H1 (cell line): ENCODE results near the gene PPP2R2D. TPM values are rescaled to one million over a fixed set of nuclear protein-coding genes. Genes with fewer than 3 reads are reported as not detected.
A peak's percentile ranks its signal among the peaks of the same experiment; 100 is the strongest.

ENCODE experiments used
- CTCF ChIA-PET: fragments of 300-600 bp; sonication (Branson Sonifier 250); formaldehyde crosslinking; loops from one replicate; lab custom pipeline; 2021; ENCODE audit not compliant: partially characterized antibody; lab: Charles Lee
- POLR2A ChIA-PET: fragments of 300-600 bp; sonication (Branson Sonifier 250); formaldehyde crosslinking; loops from one replicate; lab custom pipeline; 2021; ENCODE audit warnings: inconsistent platforms; ENCODE audit not compliant: partially characterized antibody; lab: Charles Lee
- DNase-seq, 2 experiments: peaks; one replicate each; pipeline versions ENCODE4 v3.0.0 to v3.0.0-alpha.2; 2010 to 2022; ENCODE audit warnings: low spot score in 2 of 2, low read depth in 1 of 2, mixed read lengths in 1 of 2
- FAIRE-seq: peaks from 2 replicates; lab custom pipeline; 2011; peaks lifted over from hg19 to GRCh38; lab: Jason Lieb, UNC
- H2AFZ ChIP-seq: 2 replicates; pipeline ENCODE4 v1.8.1; 2012; ENCODE audit warnings: low read length, inconsistent platforms
- H2AK5ac ChIP-seq: 2 replicates; pipeline ENCODE4 v1.6.1; 2013; ENCODE audit warnings: low read depth, low read length
- H2BK120ac ChIP-seq: replicated peaks from 2 replicates; pipeline ENCODE3; 2013; ENCODE audit warnings: low read depth, low read length, inconsistent platforms
- H2BK12ac ChIP-seq: 2 replicates; pipeline ENCODE4 v1.6.1; 2013; ENCODE audit warnings: low read depth, low read length
- H2BK15ac ChIP-seq: 2 replicates; pipeline ENCODE4 v1.6.1; 2013; ENCODE audit warnings: low read length
- H2BK20ac ChIP-seq: 2 replicates; pipeline ENCODE4 v1.6.1; 2013; ENCODE audit warnings: low read length
- H2BK5ac ChIP-seq: 2 replicates; pipeline ENCODE4 v1.6.1; 2013; ENCODE audit warnings: low read depth, low read length
- H3K14ac ChIP-seq: 2 replicates; pipeline ENCODE4 v1.6.1; 2013; ENCODE audit warnings: inconsistent platforms; ENCODE audit not compliant: insufficient read length
- H3K18ac ChIP-seq: 2 replicates; pipeline ENCODE4 v1.6.1; 2013; ENCODE audit warnings: low read length; ENCODE audit errors: extremely low read depth
- H3K23ac ChIP-seq: 2 replicates; pipeline ENCODE4 v1.6.1; 2013; ENCODE audit warnings: inconsistent platforms; ENCODE audit not compliant: insufficient read length
- H3K23me2 ChIP-seq: 2 replicates; pipeline ENCODE4 v1.6.1; 2013; ENCODE audit warnings: low read depth, low read length
- H3K27ac ChIP-seq: 2 replicates; pipeline ENCODE4 v1.6.1; 2011; ENCODE audit warnings: low read depth, low read length, inconsistent platforms
- H3K27me3 ChIP-seq, 4 experiments: replicated peaks in 1 of 4; 1 replicate in 1 of 4; 2 replicates in 3 of 4; pipeline versions ENCODE4 v1.6.1 to v1.8.1; 2011 to 2013; ENCODE audit warnings: low read length in 3 of 4, mild to moderate bottlenecking in 3 of 4, inconsistent platforms in 2 of 4, mixed read lengths in 2 of 4, moderate library complexity in 1 of 4; ENCODE audit not compliant: control insufficient read depth in 3 of 4, insufficient read depth in 3 of 4; ENCODE audit errors: extremely low read depth in 1 of 4
- H3K36me3 ChIP-seq, 4 experiments: 2 replicates each; pipeline versions ENCODE4 v1.6.1 to v1.8.1; 2011 to 2013; ENCODE audit warnings: mild to moderate bottlenecking in 4 of 4, low read length in 3 of 4, moderate library complexity in 2 of 4, control low read depth in 1 of 4, inconsistent platforms in 1 of 4; ENCODE audit not compliant: insufficient read depth in 4 of 4, control insufficient read depth in 2 of 4
- H3K4ac ChIP-seq: replicated peaks from 2 replicates; pipeline ENCODE3; 2013; ENCODE audit warnings: low read length, low read depth, mixed read lengths, inconsistent platforms; ENCODE audit not compliant: insufficient read length
- H3K4me1 ChIP-seq, 4 experiments: replicated peaks in 1 of 4; 1 replicate in 1 of 4; 2 replicates in 3 of 4; pipeline versions ENCODE4 v1.6.1 to v1.8.1; 2011 to 2013; ENCODE audit warnings: low read length in 3 of 4, inconsistent platforms in 2 of 4, mixed read lengths in 1 of 4; ENCODE audit not compliant: insufficient read depth in 4 of 4, control insufficient read depth in 3 of 4
- H3K4me2 ChIP-seq, 2 experiments: 2 replicates each; pipeline versions ENCODE4 v1.6.1 to v1.8.1; 2011 to 2013; ENCODE audit warnings: low read depth in 2 of 2, low read length in 2 of 2, control low read depth in 1 of 2, inconsistent platforms in 1 of 2, mild to moderate bottlenecking in 1 of 2; ENCODE audit not compliant: insufficient read depth in 1 of 2
- H3K4me3 ChIP-seq, 4 experiments: fragments of 200-600, 300-600 bp in 1 of 4; sonication (generic), shearing (Covaris generic), sonication (Bioruptor Twin) in 1 of 4; 2 replicates each; pipeline versions ENCODE4 v1.5.1 to v1.8.1; 2011 to 2016; ENCODE audit warnings: low read length in 4 of 4, low read depth in 3 of 4, control low read depth in 2 of 4, inconsistent platforms in 2 of 4, mild to moderate bottlenecking in 2 of 4, mixed read lengths in 1 of 4, moderate library complexity in 1 of 4; ENCODE audit not compliant: insufficient read depth in 2 of 4; ENCODE audit errors: extremely low read depth in 1 of 4
- H3K56ac ChIP-seq: replicated peaks from 2 replicates; pipeline ENCODE3; 2013; ENCODE audit warnings: low read depth, mild to moderate bottlenecking, mixed read lengths, low read length, inconsistent platforms; ENCODE audit not compliant: insufficient read length
- H3K79me1 ChIP-seq: 2 replicates; pipeline ENCODE4 v1.6.1; 2013; ENCODE audit warnings: low read depth, low read length, control low read depth
- H3K79me2 ChIP-seq, 2 experiments: 2 replicates each; pipeline versions ENCODE4 v1.6.1 to v1.8.1; 2012 to 2013; ENCODE audit warnings: low read length in 2 of 2, mild to moderate bottlenecking in 2 of 2, inconsistent platforms in 1 of 2; ENCODE audit not compliant: insufficient read depth in 2 of 2, control insufficient read depth in 1 of 2
- H3K9ac ChIP-seq, 4 experiments: replicated peaks in 1 of 4; 1 replicate in 1 of 4; 2 replicates in 3 of 4; pipeline versions ENCODE4 v1.6.1 to v1.8.1; 2011 to 2013; ENCODE audit warnings: low read depth in 3 of 4, low read length in 3 of 4, control low read depth in 2 of 4, mild to moderate bottlenecking in 2 of 4, moderate library complexity in 2 of 4, inconsistent platforms in 1 of 4; ENCODE audit errors: extremely low read depth in 1 of 4
- H3K9me3 ChIP-seq, 2 experiments: 2 replicates each; pipeline versions ENCODE4 v1.6.1 to v1.8.1; 2012 to 2013; ENCODE audit warnings: mild to moderate bottlenecking in 2 of 2, moderate library complexity in 2 of 2, control low read depth in 1 of 2, inconsistent platforms in 1 of 2, low read depth in 1 of 2, low read length in 1 of 2, mixed read lengths in 1 of 2; ENCODE audit not compliant: insufficient read depth in 2 of 2
- H4K20me1 ChIP-seq, 2 experiments: replicated peaks in 1 of 2; 2 replicates each; pipeline versions ENCODE3 to v1.8.1; 2011 to 2013; ENCODE audit warnings: inconsistent platforms in 2 of 2, low read length in 2 of 2, mild to moderate bottlenecking in 1 of 2; ENCODE audit not compliant: insufficient read depth in 2 of 2, control insufficient read depth in 1 of 2
- H4K5ac ChIP-seq: 2 replicates; pipeline ENCODE4 v1.6.1; 2013; ENCODE audit warnings: low read length, low read depth, mixed read lengths, inconsistent platforms; ENCODE audit not compliant: insufficient read length
- H4K8ac ChIP-seq: 2 replicates; pipeline ENCODE4 v1.8.0; 2013; ENCODE audit warnings: mild to moderate bottlenecking, moderate library complexity, low read length, inconsistent platforms; ENCODE audit not compliant: insufficient read depth; ENCODE audit errors: extremely low read depth
- H4K91ac ChIP-seq: replicated peaks from 2 replicates; pipeline ENCODE3; 2013; ENCODE audit warnings: low read length, mixed read lengths, inconsistent platforms; ENCODE audit not compliant: insufficient read length
- ASH2L ChIP-seq: fragments of 200-600, 300-600 bp; sonication (generic); IDR thresholded peaks from one replicate; pipeline ENCODE4 v1.7.1; 2017; ENCODE audit warnings: low read length
- BACH1 ChIP-seq: IDR thresholded peaks from 2 replicates; pipeline ENCODE4 v1.6.1; 2012; ENCODE audit warnings: low read length, improper control_type of control experiment
- CBX8 ChIP-seq: fragments of 300-800, 300-1000 bp; sonication (generic); IDR thresholded peaks from 2 replicates; pipeline ENCODE4 v1.7.1; 2016; ENCODE audit warnings: low read depth, low read length, borderline replicate concordance
- CHD1 ChIP-seq: IDR thresholded peaks from 2 replicates; pipeline ENCODE4 v1.6.1; 2012; ENCODE audit warnings: low read depth, low read length, improper control_type of control experiment
- FOSL1 ChIP-seq: IDR thresholded peaks from 2 replicates; pipeline ENCODE4 v1.6.1; 2011; ENCODE audit warnings: mild to moderate bottlenecking, low read depth, low read length, moderate library complexity; ENCODE audit not compliant: insufficient read depth
- GABPA ChIP-seq: IDR thresholded peaks from 2 replicates; pipeline ENCODE4 v1.6.1; 2011; ENCODE audit warnings: mild to moderate bottlenecking, low read length, moderate library complexity, borderline replicate concordance; ENCODE audit not compliant: insufficient read depth
- JUN ChIP-seq: IDR thresholded peaks from 2 replicates; pipeline ENCODE4 v1.6.1; 2011; ENCODE audit warnings: low read depth, mild to moderate bottlenecking, improper control_type of control experiment, low read length
- KDM4A ChIP-seq: IDR thresholded peaks from one replicate; pipeline ENCODE4 v1.7.1; 2012; ENCODE audit warnings: low read depth, mild to moderate bottlenecking, moderate library complexity, low read length, inconsistent platforms; ENCODE audit not compliant: severe bottlenecking
- MAX ChIP-seq: IDR thresholded peaks from 2 replicates; pipeline ENCODE4 v1.6.1; 2012; ENCODE audit warnings: inconsistent platforms
- POU5F1 ChIP-seq: IDR thresholded peaks from 2 replicates; pipeline ENCODE4 v1.6.1; 2011; ENCODE audit warnings: low read depth, mild to moderate bottlenecking, low read length, moderate library complexity
- SIN3A ChIP-seq, 2 experiments: IDR thresholded peaks in 1 of 2; conservative IDR thresholded peaks in 1 of 2; 2 replicates each; pipeline ENCODE4 v1.6.1; 2011 to 2012; ENCODE audit warnings: low read length in 2 of 2, improper control_type of control experiment in 1 of 2, low read depth in 1 of 2, mild to moderate bottlenecking in 1 of 2
- SIX5 ChIP-seq: IDR thresholded peaks from 2 replicates; pipeline ENCODE4 v1.6.1; 2011; ENCODE audit warnings: mild to moderate bottlenecking, low read depth, low read length
- SP2 ChIP-seq: IDR thresholded peaks from 2 replicates; pipeline ENCODE4 v1.6.1; 2012; ENCODE audit warnings: mild to moderate bottlenecking, low read length, inconsistent platforms
- SP4 ChIP-seq: IDR thresholded peaks from 2 replicates; pipeline ENCODE4 v1.6.1; 2012; ENCODE audit warnings: low read length, inconsistent platforms
- SUZ12 ChIP-seq: fragments of 200-600 bp; sonication (generic); IDR thresholded peaks from 2 replicates; pipeline ENCODE4 v1.6.1; 2012; ENCODE audit warnings: mild to moderate bottlenecking, inconsistent platforms, low read length, moderate library complexity, mixed read lengths
- WGBS, 2 experiments: shearing (Covaris generic) in 1 of 2; methylation state at CpG; one replicate each; pipeline versions ENCODE4 v1.1.6 to v1.1.7; 2013 to 2015; ENCODE audit warnings: low lambda C conversion rate in 2 of 2, mixed read lengths in 2 of 2, inconsistent platforms in 1 of 2, low coverage in 1 of 2, missing lambda C conversion rate in 1 of 2; ENCODE audit not compliant: insufficient replicate concordance in 2 of 2, insufficient coverage in 1 of 2, insufficient read length in 1 of 2; ENCODE audit errors: extremely low coverage in 1 of 2, missing lambda C conversion rate in 1 of 2; 5-methylcytosine and 5-hydroxymethylcytosine counted together
- polyA plus RNA-seq, 7 experiments: library from polyadenylated mRNA; depleted of rRNA in 3 of 7; stranded (reverse) in 5 of 7; unstranded in 2 of 7; fragments of >200 nt in 5 of 7; fragments of 200-250 nt in 2 of 7; gene quantifications; 1 replicate in 5 of 7; 2 replicates in 1 of 7; 4 replicates in 1 of 7; pipeline versions ENCODE4 v1.2.1 to v1.2.3, GENCODE V29; 2011 to 2013; ENCODE audit warnings: missing spikeins in 2 of 7, mixed read lengths in 2 of 7
- total RNA-seq: library from RNA; stranded (reverse); fragmentation: NEBNext Ultra II Directional; extraction: Animal tissue kit (Norgen Biotek cat#: 25700); gene quantifications from 2 replicates; pipeline ENCODE4 v1.2.1, GENCODE V29; 2021

The PPP2R2D gene
- total and polyA plus RNA-seq, 2 of the 8 experiments (the other 6 are each of a cell fraction or from before 2014, with no cell fraction given), result 25.4 to 32.8 TPM

DNA sequence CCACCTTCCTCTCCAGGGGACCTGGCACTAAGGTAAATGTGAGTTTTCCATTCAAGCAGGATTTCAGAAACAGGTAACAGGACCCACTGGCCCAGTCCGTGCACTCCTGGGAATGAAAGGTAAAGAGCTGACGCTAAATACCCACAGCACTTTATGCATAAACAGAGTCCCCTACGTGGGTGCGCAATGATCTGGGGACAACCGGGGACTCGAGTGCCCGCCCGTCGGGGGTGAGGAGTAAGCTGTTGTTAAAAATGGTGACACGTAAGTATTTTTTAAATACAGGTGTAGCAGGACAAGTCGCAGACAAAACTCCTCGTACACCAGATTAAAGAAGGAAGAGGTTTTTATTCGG lies 47.2 kb upstream of the PPP2R2D start:
- CTCF ChIA-PET, result interaction anchor here (0.9 to 2.2 kb wide), 11 partner anchors 10 to 293 kb away, joined by 3 to 5 read pairs (median 3); no protein-coding TSS in a partner anchor
- no peak for TF ChIP-seq SIX5
- TF ChIP-seq BACH1, result no peak
- no peak for TF ChIP-seq FOSL1
- no peak for TF ChIP-seq GABPA
- no peak for TF ChIP-seq SP2
- no peak for TF ChIP-seq POU5F1
- no peak for TF ChIP-seq SP4
- no peak for TF ChIP-seq CHD1
- no peak for TF ChIP-seq MAX
- no peak for TF ChIP-seq ASH2L
- TF ChIP-seq JUN, result no peak
- no peak for TF ChIP-seq SUZ12
- no peak for TF ChIP-seq KDM4A
- no peak for TF ChIP-seq CBX8
- TF ChIP-seq SIN3A (conservative IDR thresholded peaks at IDR 0.05 in 1 of 2, IDR thresholded peaks at IDR 0.05 in 1 of 2; ENCODE audit: low read depth in 1 of 2, low read length in 2 of 2), result no peak

More for the DNA sequence above, 47.2 kb upstream of the PPP2R2D start:
- Histone ChIP-seq H3K27me3 (no peaks in the 10 kb centered on the region), H3K4me3 (no peak overlapping the region), H2AFZ (no peak overlapping the region), H2BK12ac (no peak overlapping the region), H3K9ac (no peak overlapping the region), H3K36me3 (no peaks in the 10 kb centered on the region), H3K4ac (no peak overlapping the region), H3K23me2 (peaks cover 6% of the 10 kb centered on the region; the same call in 1 of the 2 replicates), H2BK20ac (no peak overlapping the region), H2AK5ac (no peak overlapping the region), H3K79me1 (no peaks in the 10 kb centered on the region), H3K79me2 (no peaks in the 10 kb centered on the region), H4K91ac (no peak overlapping the region), H4K20me1 (peaks cover 0 to 1% of the 10 kb centered on the region in 2 experiments), H3K27ac (no peak overlapping the region), H2BK15ac (no peak overlapping the region), H2BK120ac (no peak overlapping the region), H3K14ac (no peak overlapping the region), H3K4me1 (no peaks in the 10 kb centered on the region; a peak in 1 of 7 replicates), H4K5ac (no peak overlapping the region), H3K4me2 (no peak overlapping the region), H3K18ac (no peak overlapping the region), H4K8ac (0 out of 2 replicates have a peak overlapping the region, but pooled peaks have one; percentile 65), H3K56ac (no peak overlapping the region), H3K9me3 (no peaks in the 10 kb centered on the region), H2BK5ac (no peak overlapping the region), H3K23ac (no peak overlapping the region)
- DNase-seq (no peak), FAIRE-seq (no peak)
- 89% methylated on average over 13 of the region's 13 CpGs; no CpG with 5 or more reads in 1 of the 2 experiments for WGBS, 2 experiments
- POLR2A ChIA-PET, result no interaction called here
